ENCODE data around the gene OR2AG1. TPM values are rescaled to one million over a fixed set of nuclear protein-coding genes. Genes with fewer than 3 reads are reported as not detected.
A peak's percentile ranks its signal among the peaks of the same experiment; 100 is the strongest.

OR2AG1 gene
- total RNA-seq, 2 experiments from 2014 or later: not detected

GRCh38 chr11:6746086-6746618, 36.7 kb upstream of the OR2AG1 start:
- no peak overlapping the region for H3K27ac Mint-ChIP-seq
- H3K4me1 Mint-ChIP-seq (ENCODE audit: low read depth): peaks cover 32% of the 10 kb centered on the region
- DNase-seq: peak; percentile 52
- POLR2A ChIA-PET: interaction anchor here (0.9 to 2.8 kb wide), 8 partner anchors 9 to 1056 kb away, joined by 3 to 17 read pairs (median 4); partner anchors contain the start of genes ARFIP2, MRPL17 and TIMM10B
- H3K27me3 Mint-ChIP-seq: no peaks in the 10 kb centered on the region
- H3K36me3 Mint-ChIP-seq: peaks cover 1% of the 10 kb centered on the region
- H3K9me3 Mint-ChIP-seq: no peaks in the 10 kb centered on the region
- intact Hi-C loops (cut with micrococcal nuclease): loop anchor here (1.0 to 5.0 kb wide), 7 partner anchors 8 to 1054 kb away; partner anchors contain the start of genes ARFIP2, CYB5R2, FHIP1B and SMPD1
- CTCF ChIA-PET: interaction anchor here (0.6 to 17.6 kb wide), 9 partner anchors 5 to 367 kb away, joined by 3 to 527 read pairs (median 7); partner anchors contain the start of genes MRPL17 and TPP1
- H3K4me3 Mint-ChIP-seq: no peak overlapping the region

- CTCF ChIA-PET: interaction anchor here (0.6 to 17.6 kb wide), 9 partner anchors 6 to 368 kb away, joined by 3 to 527 read pairs (median 7); partner anchors contain the start of gene MRPL17
- DNase-seq: no peak
- intact Hi-C loops (cut with micrococcal nuclease): loop anchor here (1.0 to 5.0 kb wide), 7 partner anchors 8 to 1054 kb away; partner anchors contain the start of genes ARFIP2, CYB5R2, FHIP1B and SMPD1
- Mint-ChIP-seq H3K9me3 (no peaks in the 10 kb centered on the region), H3K36me3 (peaks cover under 1% of the 10 kb centered on the region), H3K4me1 (ENCODE audit: low read depth) (peaks cover 31% of the 10 kb centered on the region), H3K27me3 (no peaks in the 10 kb centered on the region), H3K27ac (no peak overlapping the region), H3K4me3 (no peak overlapping the region)
- POLR2A ChIA-PET: interaction anchor here (0.9 to 2.8 kb wide), 7 partner anchors 9 to 357 kb away, joined by 3 to 17 read pairs (median 4); partner anchors contain the start of gene MRPL17
Observed at GRCh38 chr11:6746626-6747025, 36.2 kb upstream of the OR2AG1 start.

- no peaks in the 10 kb centered on the region for H3K36me3 Mint-ChIP-seq
- intact Hi-C loops (cut with micrococcal nuclease): loop anchor here (2.0 to 5.0 kb wide), 6 partner anchors 14 to 1055 kb away; partner anchors contain the start of genes ARFIP2, CYB5R2, FHIP1B and SMPD1
- ChIA-PET CTCF (interaction anchor here (0.6 to 17.6 kb wide), 7 partner anchors 5 to 216 kb away, joined by 3 to 527 read pairs (median 8); no protein-coding TSS in a partner anchor), POLR2A (interaction anchor here (0.9 to 2.8 kb wide), 8 partner anchors 8 to 357 kb away, joined by 3 to 17 read pairs (median 4); partner anchors contain the start of gene MRPL17)
- no peak for DNase-seq
- no peaks in the 10 kb centered on the region for H3K9me3 Mint-ChIP-seq
- H3K27me3 Mint-ChIP-seq: no peaks in the 10 kb centered on the region
- no peak overlapping the region for H3K4me3 Mint-ChIP-seq
- no peak overlapping the region for H3K27ac Mint-ChIP-seq
- H3K4me1 Mint-ChIP-seq (ENCODE audit: low read depth): peaks cover 25% of the 10 kb centered on the region
Observed at GRCh38 chr11:6747097-6747668, 35.6 kb upstream of the OR2AG1 start.

- no peaks in the 10 kb centered on the region for H3K36me3 Mint-ChIP-seq
- peaks cover 6% of the 10 kb centered on the region for H3K4me1 Mint-ChIP-seq (ENCODE audit: low read depth)
- no peaks in the 10 kb centered on the region for H3K9me3 Mint-ChIP-seq
- no peaks in the 10 kb centered on the region for H3K27me3 Mint-ChIP-seq
- no peak overlapping the region for H3K27ac Mint-ChIP-seq
- intact Hi-C loops (cut with micrococcal nuclease): no loop called here
- CTCF ChIA-PET: interaction anchor here (0.6 to 15.5 kb wide), 34 partner anchors 10 to 794 kb away, joined by 3 to 527 read pairs (median 5); partner anchors contain the start of genes MRPL17, OR2AG2, TAF10 and TPP1
- peak; percentile 40 for DNase-seq
- POLR2A ChIA-PET: interaction anchor here (0.5 to 1.8 kb wide), 2 partner anchors 9 to 10 kb away, joined by 3 to 10 read pairs; no protein-coding TSS in a partner anchor
- H3K4me3 Mint-ChIP-seq: no peak overlapping the region
Observed at GRCh38 chr11:6755303-6755952, 27.4 kb upstream of the OR2AG1 start.

GRCh38 chr11:6755953-6756347, 26.9 kb upstream of the OR2AG1 start:
- CTCF ChIA-PET: interaction anchor here (0.5 to 15.5 kb wide), 23 partner anchors 9 to 377 kb away, joined by 3 to 527 read pairs (median 6); partner anchors contain the start of genes TAF10 and TPP1
- Mint-ChIP-seq H3K27ac (no peak overlapping the region), H3K4me3 (no peak overlapping the region), H3K36me3 (no peaks in the 10 kb centered on the region), H3K4me1 (ENCODE audit: low read depth) (peaks cover 6% of the 10 kb centered on the region), H3K9me3 (no peaks in the 10 kb centered on the region), H3K27me3 (no peaks in the 10 kb centered on the region)
- intact Hi-C loops (cut with micrococcal nuclease): loop anchor here (2.0 kb wide), 2 partner anchors 53 to 377 kb away; no protein-coding TSS in a partner anchor
- POLR2A ChIA-PET: interaction anchor here (1.8 kb wide), 1 partner anchor 9 kb away, joined by 10 read pairs; no protein-coding TSS in a partner anchor
- DNase-seq: no peak

- Mint-ChIP-seq H3K27ac (no peak overlapping the region), H3K9me3 (no peaks in the 10 kb centered on the region), H3K4me3 (no peak overlapping the region), H3K4me1 (ENCODE audit: low read depth) (peaks cover 6% of the 10 kb centered on the region), H3K36me3 (no peaks in the 10 kb centered on the region), H3K27me3 (peaks cover 1% of the 10 kb centered on the region)
- intact Hi-C loops (cut with micrococcal nuclease): loop anchor here (1.0 to 2.0 kb wide), 6 partner anchors 19 to 379 kb away; no protein-coding TSS in a partner anchor
- ChIA-PET CTCF (interaction anchor here (0.6 to 15.5 kb wide), 31 partner anchors 13 to 636 kb away, joined by 3 to 527 read pairs (median 4); partner anchors contain the start of genes MRPL17 and TPP1), POLR2A (no interaction called here)
- peak; percentile 74 for DNase-seq
Observed at GRCh38 chr11:6757373-6757967, 25.4 kb upstream of the OR2AG1 start.

GRCh38 chr11:6771926-6772893, 10.6 kb upstream of the OR2AG1 start, which contains the start of gene OR2AG2:
Gene OR2AG2 (minus strand): TSS chr11:6771976. CDS start chr11:6768957, 3,019 bp downstream.
- H3K36me3 Mint-ChIP-seq: no peaks in the 10 kb centered on the region
- no peak for DNase-seq
- POLR2A ChIA-PET: no interaction called here
- no peak within 1 kb of the TSS for H3K27ac Mint-ChIP-seq
- H3K4me3 Mint-ChIP-seq: no peak within 1 kb of the TSS
- CTCF ChIA-PET: interaction anchor here (0.9 kb wide), 1 partner anchor 17 kb away, joined by 4 read pairs; no protein-coding TSS in a partner anchor
- no peaks in the 10 kb centered on the region for H3K9me3 Mint-ChIP-seq
- H3K27me3 Mint-ChIP-seq: no peaks in the 10 kb centered on the region
- intact Hi-C loops (cut with micrococcal nuclease): no loop called here
- H3K4me1 Mint-ChIP-seq (ENCODE audit: low read depth): no peaks in the 10 kb centered on the region

GRCh38 chr11:6778518-6778917, 4.3 kb upstream of the OR2AG1 start:
- H3K27ac Mint-ChIP-seq: no peak overlapping the region
- ChIA-PET POLR2A (no interaction called here), CTCF (interaction anchor here (0.7 to 1.5 kb wide), 4 partner anchors 21 to 399 kb away, joined by 3 to 6 read pairs (median 4); no protein-coding TSS in a partner anchor)
- no peaks in the 10 kb centered on the region for H3K9me3 Mint-ChIP-seq
- DNase-seq: no peak
- no peaks in the 10 kb centered on the region for H3K4me1 Mint-ChIP-seq (ENCODE audit: low read depth)
- intact Hi-C loops (cut with micrococcal nuclease): no loop called here
- no peak overlapping the region for H3K4me3 Mint-ChIP-seq
- no peaks in the 10 kb centered on the region for H3K36me3 Mint-ChIP-seq
- H3K27me3 Mint-ChIP-seq: no peaks in the 10 kb centered on the region

GRCh38 chr11:6780829-6781228, 2.0 kb upstream of the OR2AG1 start:
- Mint-ChIP-seq H3K4me3 (no peak overlapping the region), H3K4me1 (ENCODE audit: low read depth) (no peaks in the 10 kb centered on the region), H3K27ac (no peak overlapping the region), H3K27me3 (peaks cover 3% of the 10 kb centered on the region), H3K9me3 (no peaks in the 10 kb centered on the region), H3K36me3 (no peaks in the 10 kb centered on the region)
- DNase-seq: no peak
- ChIA-PET CTCF (no interaction called here), POLR2A (no interaction called here)
- intact Hi-C loops (cut with micrococcal nuclease): no loop called here

GRCh38 chr11:6790546-6790945, 7.7 kb downstream of the OR2AG1 start:
- H3K36me3 Mint-ChIP-seq: no peaks in the 10 kb centered on the region
- DNase-seq: no peak
- peaks cover 13% of the 10 kb centered on the region for H3K27me3 Mint-ChIP-seq
- no peaks in the 10 kb centered on the region for H3K9me3 Mint-ChIP-seq
- CTCF ChIA-PET: interaction anchor here (1.4 kb wide), 1 partner anchor 22 kb away, joined by 4 read pairs; no protein-coding TSS in a partner anchor
- no peaks in the 10 kb centered on the region for H3K4me1 Mint-ChIP-seq (ENCODE audit: low read depth)
- POLR2A ChIA-PET: no interaction called here
- intact Hi-C loops (cut with micrococcal nuclease): no loop called here
- no peak overlapping the region for H3K27ac Mint-ChIP-seq
- H3K4me3 Mint-ChIP-seq: no peak overlapping the region
